ENCODE measurements around the gene KCND2. TPM values are rescaled to one million over a fixed set of nuclear protein-coding genes. Genes with fewer than 3 reads are reported as not detected.

Gene KCND2
- total RNA-seq, 1 donor from 2014 or later, result 0.61 TPM

- H3K36me3 Mint-ChIP-seq (ENCODE audit: low read depth), result no peaks in the 10 kb centered on the region
- TF ChIP-seq CTCF (conservative IDR thresholded peaks at IDR 0.05), result no peak
- H3K4me3 Mint-ChIP-seq, result no peak overlapping the region
- H3K27ac Mint-ChIP-seq (ENCODE audit: unreplicated experiment), result no peak overlapping the region
- H3K27me3 Mint-ChIP-seq (ENCODE audit: low read depth), result no peaks in the 10 kb centered on the region
- H3K4me1 Mint-ChIP-seq, result no peaks in the 10 kb centered on the region
- no peak for DNase-seq (ENCODE audit: low read depth, low spot score)
- no peaks in the 10 kb centered on the region for H3K9me3 Mint-ChIP-seq
These were observed 148.2 kb downstream of the KCND2 start for GRCh38 chr7:120421151-120421651.

- Mint-ChIP-seq H3K4me3 (no peak overlapping the region), H3K27ac (ENCODE audit: unreplicated experiment) (no peak overlapping the region), H3K36me3 (ENCODE audit: low read depth) (no peaks in the 10 kb centered on the region), H3K4me1 (no peaks in the 10 kb centered on the region), H3K9me3 (no peaks in the 10 kb centered on the region), H3K27me3 (ENCODE audit: low read depth) (no peaks in the 10 kb centered on the region)
- no peak for DNase-seq (ENCODE audit: low read depth, low spot score)
- no peak for TF ChIP-seq CTCF (conservative IDR thresholded peaks at IDR 0.05)
These were observed 158.0 kb downstream of the KCND2 start for GRCh38 chr7:120431016-120431415.

- Mint-ChIP-seq H3K4me3 (no peak overlapping the region), H3K9me3 (no peaks in the 10 kb centered on the region), H3K27ac (ENCODE audit: unreplicated experiment) (no peak overlapping the region), H3K36me3 (ENCODE audit: low read depth) (no peaks in the 10 kb centered on the region), H3K4me1 (no peaks in the 10 kb centered on the region), H3K27me3 (ENCODE audit: low read depth) (no peaks in the 10 kb centered on the region)
- no peak for TF ChIP-seq CTCF (conservative IDR thresholded peaks at IDR 0.05)
- DNase-seq (ENCODE audit: low read depth, low spot score), result no peak
These were observed 163.6 kb downstream of the KCND2 start for GRCh38 chr7:120436487-120437060.

GRCh38 chr7:120441850-120442249 lies 168.9 kb downstream of the KCND2 start:
- Mint-ChIP-seq H3K4me1 (no peaks in the 10 kb centered on the region), H3K27ac (ENCODE audit: unreplicated experiment) (no peak overlapping the region), H3K4me3 (no peak overlapping the region), H3K36me3 (ENCODE audit: low read depth) (no peaks in the 10 kb centered on the region), H3K27me3 (ENCODE audit: low read depth) (no peaks in the 10 kb centered on the region), H3K9me3 (no peaks in the 10 kb centered on the region)
- TF ChIP-seq CTCF (conservative IDR thresholded peaks at IDR 0.05), result no peak
- no peak for DNase-seq (ENCODE audit: low read depth, low spot score)

GRCh38 chr7:120442838-120443237 lies 169.9 kb downstream of the KCND2 start:
- Mint-ChIP-seq H3K4me1 (no peaks in the 10 kb centered on the region), H3K9me3 (no peaks in the 10 kb centered on the region), H3K27me3 (ENCODE audit: low read depth) (no peaks in the 10 kb centered on the region), H3K27ac (ENCODE audit: unreplicated experiment) (no peak overlapping the region), H3K4me3 (no peak overlapping the region), H3K36me3 (ENCODE audit: low read depth) (no peaks in the 10 kb centered on the region)
- no peak for TF ChIP-seq CTCF (conservative IDR thresholded peaks at IDR 0.05)
- no peak for DNase-seq (ENCODE audit: low read depth, low spot score)

Measured in neural crest cell (in vitro differentiated cells).